GM10266 (cell line): Measurements from ENCODE around the gene ARMC9.

Experiments used
- DNase-seq: peaks from one replicate; pipeline ENCODE4 v3.0.0; 2012; ENCODE audit errors: extremely low spot score
- CTCF ChIP-seq: IDR thresholded peaks from 2 replicates; pipeline ENCODE4 v1.5.1; 2012; ENCODE audit warnings: mild to moderate bottlenecking, low read depth; ENCODE audit not compliant: control insufficient read depth, insufficient read depth; ENCODE audit errors: missing control alignments

ARMC9 gene

GRCh38 chr2:231364961-231365810, 166.8 kb downstream of the ARMC9 start:
- DNase-seq = no peak
- TF ChIP-seq CTCF = no peak

GRCh38 chr2:231367178-231367577, 168.7 kb downstream of the ARMC9 start:
- TF ChIP-seq CTCF = no peak
- no peak for DNase-seq

DNA sequence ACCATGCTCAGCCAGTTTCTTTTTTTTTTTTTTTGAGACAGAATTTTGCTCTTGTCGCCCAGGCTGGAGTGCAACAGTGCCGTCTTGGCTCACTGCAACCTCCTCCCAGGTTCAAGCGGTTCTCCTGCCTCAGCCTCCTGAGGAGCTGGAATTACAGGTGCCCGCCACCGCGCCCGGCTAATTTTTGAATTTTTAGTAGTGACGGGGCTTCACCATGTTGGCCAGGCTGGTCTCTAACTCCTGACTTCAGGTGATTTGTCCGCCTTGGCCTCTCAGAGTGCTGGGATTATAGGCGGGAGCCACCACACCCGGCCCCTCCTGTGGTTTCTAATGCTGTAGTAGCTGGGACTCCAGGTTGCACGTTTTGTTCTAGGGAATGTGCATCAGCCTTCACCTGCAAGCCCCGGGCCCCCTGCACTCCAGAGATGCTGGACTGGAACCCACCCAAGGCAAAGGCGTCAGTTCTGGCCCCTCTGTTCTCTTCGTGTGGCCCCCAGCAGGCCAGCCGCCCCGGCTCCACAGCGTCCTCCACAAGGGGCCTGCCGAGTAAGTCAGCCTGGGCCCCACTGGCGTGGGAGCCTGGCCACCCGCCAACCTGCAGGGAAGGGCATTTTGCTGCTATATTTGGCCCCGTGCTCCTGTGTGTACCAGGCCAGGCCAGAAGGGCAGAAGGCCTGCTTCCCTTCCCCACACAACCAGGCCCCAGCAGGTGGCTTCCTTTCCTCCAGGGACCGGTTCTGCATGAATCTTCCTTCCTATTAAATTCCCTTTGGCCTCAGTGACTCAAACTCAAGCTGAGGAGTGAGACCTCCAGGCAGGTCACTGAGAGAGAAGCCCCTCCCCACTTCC, 171.4 kb downstream of the ARMC9 start:
- no peak for TF ChIP-seq CTCF
- no peak for DNase-seq

DNA sequence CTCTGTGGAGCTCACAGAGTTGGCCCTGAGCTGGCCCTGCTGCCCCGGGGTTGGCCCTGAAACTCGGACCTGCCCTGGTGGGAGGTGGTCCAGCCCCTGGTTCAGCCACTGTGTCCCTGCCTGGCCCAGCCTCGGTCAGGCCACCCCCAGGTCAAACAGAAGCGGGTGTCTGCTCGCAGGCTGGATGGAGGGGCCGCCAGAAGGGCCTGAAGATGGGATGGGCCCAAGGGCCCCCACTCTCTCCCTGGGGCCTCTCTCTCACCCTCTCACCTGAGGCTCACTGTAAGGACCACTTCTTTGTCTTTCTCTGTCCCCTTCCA, 172.0 kb downstream of the ARMC9 start:
- DNase-seq = no peak
- no peak for TF ChIP-seq CTCF

DNA sequence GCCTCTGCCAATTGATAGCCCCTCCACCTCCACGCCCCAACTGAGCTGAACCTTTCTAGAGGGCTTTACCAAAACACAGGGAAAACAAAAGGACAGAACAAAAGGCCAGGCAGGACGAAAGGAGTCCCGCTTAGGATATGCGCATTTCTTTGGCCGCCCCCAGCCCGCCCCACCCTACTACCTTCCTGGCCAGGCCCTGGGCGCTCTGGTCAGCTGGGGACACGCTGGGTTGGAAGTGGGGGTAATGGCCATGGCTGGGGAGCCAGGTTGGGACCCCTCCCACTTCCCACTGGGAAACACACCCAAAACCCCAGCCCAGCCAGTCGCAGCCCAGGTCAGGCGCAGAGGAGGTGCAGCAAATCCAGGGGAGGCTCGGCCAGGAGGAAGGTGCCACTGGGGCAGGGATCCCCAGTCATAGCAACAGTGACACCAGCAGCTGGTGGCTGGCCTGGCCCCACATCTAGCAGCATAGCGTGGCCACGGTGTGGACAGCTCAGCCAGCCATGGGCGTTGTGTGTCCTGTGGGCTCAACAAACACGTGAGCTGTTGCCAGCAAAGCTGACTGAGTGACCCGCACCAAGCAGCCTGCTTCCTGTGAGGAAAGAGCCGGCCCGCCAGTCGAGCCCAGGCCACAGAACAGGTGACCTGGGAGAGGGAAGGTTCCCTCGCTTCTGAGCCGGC, 172.5 kb downstream of the ARMC9 start:
- TF ChIP-seq CTCF = no peak
- no peak for DNase-seq

GRCh38 chr2:231371430-231372054, 173.1 kb downstream of the ARMC9 start:
- TF ChIP-seq CTCF = no peak
- DNase-seq = no peak
